PFSK-1 (cell line): Measurements from ENCODE around the gene EYA2.

Experiments
- POLR2AphosphoS5 ChIP-seq: IDR thresholded peaks from 2 replicates; pipeline ENCODE4 v1.6.1; 2012; ENCODE audit warnings: low read depth, mild to moderate bottlenecking, control low read depth, low read length, moderate library complexity
- REST ChIP-seq, 2 experiments: IDR thresholded peaks; 2 replicates each; pipeline versions ENCODE4 v1.6.1 to v1.8.0; 2011 to 2012; ENCODE audit warnings: low read depth in 2 of 2, low read length in 2 of 2, control low read depth in 1 of 2, inconsistent platforms in 1 of 2, mild to moderate bottlenecking in 1 of 2, moderate library complexity in 1 of 2; ENCODE audit not compliant: insufficient read depth in 1 of 2
- SIN3A ChIP-seq: IDR thresholded peaks from 2 replicates; pipeline ENCODE4 v1.6.1; 2012; ENCODE audit warnings: mild to moderate bottlenecking, low read length, moderate library complexity, borderline replicate concordance; ENCODE audit not compliant: insufficient read depth

DNA sequence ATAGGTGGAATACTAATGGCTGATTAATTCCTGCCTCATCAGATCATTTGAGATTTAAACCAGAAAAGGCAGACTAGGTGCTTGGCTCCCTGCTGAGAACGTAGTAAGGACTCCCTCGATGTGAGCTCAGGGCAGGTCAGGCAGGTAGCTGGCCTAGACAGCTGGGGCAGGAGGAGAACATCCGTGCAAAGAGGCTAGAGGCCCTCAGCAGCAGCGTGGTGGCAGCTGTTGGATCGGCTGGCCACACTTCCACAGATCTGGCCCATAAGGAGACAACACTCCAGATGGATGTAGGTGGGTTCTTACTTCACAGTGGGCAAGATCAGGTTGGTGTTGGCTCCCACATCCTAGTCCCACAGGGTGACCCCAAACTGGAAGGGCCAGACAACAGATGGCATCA, 38.5 kb downstream of the EYA2 start:
- no peak for TF ChIP-seq POLR2AphosphoS5
- TF ChIP-seq REST (IDR thresholded peaks at IDR 0.05; ENCODE audit: insufficient read depth in 1 of 2, low read depth in 2 of 2, low read length in 2 of 2) = no peak
- no peak for TF ChIP-seq SIN3A
